ENCODE measurements around the gene TRIP13. TPM values are rescaled to one million over a fixed set of nuclear protein-coding genes. Genes with fewer than 3 reads are reported as not detected.

TRIP13 gene
- total and polyA plus RNA-seq, 9 of the 15 experiments (the other 6 are each of a cell fraction or from before 2014, with no cell fraction given), result 24.1 to 116 (median 53.2) TPM

GRCh38 chr5:958701-959571 lies 66.3 kb downstream of the TRIP13 start:
- peak in 3 of 4 experiments; percentile 37 to 69 (median 63) for DNase-seq (ENCODE audit: extremely low read depth in 1 of 4, low spot score in 3 of 4)
- Histone ChIP-seq H3K36me3 (ENCODE audit: control insufficient read depth, insufficient read depth, low read length) (no peaks in the 10 kb centered on the region), H3K27me3 (ENCODE audit: control insufficient read depth in 2 of 2, insufficient read depth in 2 of 2, low read length in 2 of 2) (peaks cover 35 to 62% of the 10 kb centered on the region in 2 experiments; a peak in 4 of 5 replicates), H3K4me2 (ENCODE audit: insufficient read depth, low read length) (no peak overlapping the region), H3K9me1 (ENCODE audit: control insufficient read depth, insufficient read depth, low read length) (no peaks in the 10 kb centered on the region), H3K79me2 (ENCODE audit: control insufficient read depth, insufficient read depth, low read length) (no peaks in the 10 kb centered on the region), H3K9me3 (replicated peaks; ENCODE audit: control insufficient read depth, insufficient read depth, low read depth, low read length) (no peaks in the 10 kb centered on the region), H3K27ac (ENCODE audit: extremely low read depth, low read depth, low read length) (no peak overlapping the region), H3K4me1 (replicated peaks in 1 of 2; ENCODE audit: control insufficient read depth in 2 of 2, insufficient read depth in 2 of 2, low read length in 2 of 2) (peaks cover 10 to 70% of the 10 kb centered on the region in 2 experiments), H4K20me1 (replicated peaks; ENCODE audit: control insufficient read depth, insufficient read depth, low read length) (peaks cover 26% of the 10 kb centered on the region), H2AFZ (ENCODE audit: low read depth, low read length) (no peak overlapping the region), H3K9ac (ENCODE audit: insufficient read depth in 1 of 2, low read depth in 2 of 2, low read length in 2 of 2) (no peak overlapping the region), H3K4me3 (no peak overlapping the region)
- no peak for ATAC-seq
- BruUV-seq (replicated peaks), result no TSS peak
- no peak for FAIRE-seq
- WGBS (ENCODE audit: insufficient coverage, low coverage, missing lambda C conversion rate), result 18% methylated on average over 48 of the region's 48 CpGs
- intact Hi-C loops (cut with micrococcal nuclease), result no loop called here
- ChIA-PET POLR2A (interaction anchor here (0.6 kb wide), 1 partner anchor 11 kb away, joined by 3 read pairs; no protein-coding TSS in a partner anchor), CTCF (ENCODE audit: low intra/inter-chr PET ratio) (no interaction called here)
- in situ Hi-C loops (cut with MboI), result no loop called here
- TF ChIP-seq BHLHE40 (IDR thresholded peaks at IDR 0.05; ENCODE audit: low read length) (0 out of 2 replicates have a peak, but pooled peaks have one; percentile 14), ZBTB1 (CRISPR knock-in tag; IDR thresholded peaks at IDR 0.05; ENCODE audit: borderline replicate concordance, low read depth) (peak; percentile 49; the same call in 1 of the 2 replicates), NRF1 (conservative IDR thresholded peaks at IDR 0.05 in 1 of 2, IDR thresholded peaks at IDR 0.05 in 1 of 2) (peak in 1 of 2 experiments; percentile 6; a peak in 1 of 4 replicates), RAD51 (IDR thresholded peaks at IDR 0.05; ENCODE audit: borderline replicate concordance, low read depth) (peak; percentile 30; the same call in 1 of the 2 replicates), PYGO2 (tag; IDR thresholded peaks at IDR 0.05) (no peak), FOXP1 (CRISPR knock-in tag; IDR thresholded peaks at IDR 0.05) (no peak)
- TF ChIP-seq, protein P1, sequence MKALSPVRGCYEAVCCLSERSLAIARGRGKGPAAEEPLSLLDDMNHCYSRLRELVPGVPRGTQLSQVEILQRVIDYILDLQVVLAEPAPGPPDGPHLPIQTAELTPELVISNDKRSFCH (CRISPR knock-in tag; IDR thresholded peaks at IDR 0.05), result no peak
- TF ChIP-seq, protein P1 (tag; IDR thresholded peaks at IDR 0.05), result no peak
- TF ChIP-seq, protein P2, sequence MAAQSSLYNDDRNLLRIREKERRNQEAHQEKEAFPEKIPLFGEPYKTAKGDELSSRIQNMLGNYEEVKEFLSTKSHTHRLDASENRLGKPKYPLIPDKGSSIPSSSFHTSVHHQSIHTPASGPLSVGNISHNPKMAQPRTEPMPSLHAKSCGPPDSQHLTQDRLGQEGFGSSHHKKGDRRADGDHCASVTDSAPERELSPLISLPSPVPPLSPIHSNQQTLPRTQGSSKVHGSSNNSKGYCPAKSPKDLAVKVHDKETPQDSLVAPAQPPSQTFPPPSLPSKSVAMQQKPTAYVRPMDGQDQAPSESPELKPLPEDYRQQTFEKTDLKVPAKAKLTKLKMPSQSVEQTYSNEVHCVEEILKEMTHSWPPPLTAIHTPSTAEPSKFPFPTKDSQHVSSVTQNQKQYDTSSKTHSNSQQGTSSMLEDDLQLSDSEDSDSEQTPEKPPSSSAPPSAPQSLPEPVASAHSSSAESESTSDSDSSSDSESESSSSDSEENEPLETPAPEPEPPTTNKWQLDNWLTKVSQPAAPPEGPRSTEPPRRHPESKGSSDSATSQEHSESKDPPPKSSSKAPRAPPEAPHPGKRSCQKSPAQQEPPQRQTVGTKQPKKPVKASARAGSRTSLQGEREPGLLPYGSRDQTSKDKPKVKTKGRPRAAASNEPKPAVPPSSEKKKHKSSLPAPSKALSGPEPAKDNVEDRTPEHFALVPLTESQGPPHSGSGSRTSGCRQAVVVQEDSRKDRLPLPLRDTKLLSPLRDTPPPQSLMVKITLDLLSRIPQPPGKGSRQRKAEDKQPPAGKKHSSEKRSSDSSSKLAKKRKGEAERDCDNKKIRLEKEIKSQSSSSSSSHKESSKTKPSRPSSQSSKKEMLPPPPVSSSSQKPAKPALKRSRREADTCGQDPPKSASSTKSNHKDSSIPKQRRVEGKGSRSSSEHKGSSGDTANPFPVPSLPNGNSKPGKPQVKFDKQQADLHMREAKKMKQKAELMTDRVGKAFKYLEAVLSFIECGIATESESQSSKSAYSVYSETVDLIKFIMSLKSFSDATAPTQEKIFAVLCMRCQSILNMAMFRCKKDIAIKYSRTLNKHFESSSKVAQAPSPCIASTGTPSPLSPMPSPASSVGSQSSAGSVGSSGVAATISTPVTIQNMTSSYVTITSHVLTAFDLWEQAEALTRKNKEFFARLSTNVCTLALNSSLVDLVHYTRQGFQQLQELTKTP (IDR thresholded peaks at IDR 0.05; ENCODE audit: low read depth in 1 of 2, partially characterized antibody in 2 of 2), result no peak

All from K562 (cell line).